ENCODE results near the gene DDX59.

DNA sequence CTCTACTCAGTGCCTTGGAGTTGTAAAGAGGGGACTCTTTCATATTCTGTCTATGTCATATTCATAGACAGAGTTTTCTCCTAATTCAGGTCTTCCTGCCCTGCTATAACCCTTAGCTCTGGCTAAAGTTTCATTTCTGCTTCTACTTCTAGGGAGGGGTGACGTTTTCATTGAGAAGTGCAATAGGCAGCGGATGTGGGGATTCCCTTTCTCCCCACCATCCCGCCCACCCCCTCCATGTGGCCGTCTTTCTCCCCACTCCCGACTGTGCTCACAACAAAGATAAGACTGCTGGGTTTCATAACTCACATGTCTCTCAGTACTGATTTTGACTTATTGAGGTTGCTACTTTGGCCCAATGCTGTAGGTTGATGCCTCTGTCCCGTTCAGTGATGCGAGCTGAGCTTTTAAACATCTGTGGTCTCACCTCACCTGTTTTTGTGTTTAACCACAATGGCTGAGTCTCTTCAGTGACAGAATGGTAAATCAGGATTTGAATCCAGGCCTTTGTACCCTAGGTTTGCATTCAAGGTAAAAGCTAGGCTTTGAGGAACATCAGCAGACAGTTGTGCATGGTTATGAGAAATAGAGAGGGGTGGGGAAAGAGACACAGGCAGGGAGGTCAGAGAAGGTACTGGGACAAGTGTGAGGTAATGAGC is 41.4 kb downstream of the DDX59 start:
- TF ChIP-seq SP1 (IDR thresholded peaks at IDR 0.05) (no peak), TARDBP (IDR thresholded peaks at IDR 0.05) (no peak), BHLHE40 (IDR thresholded peaks at IDR 0.05; ENCODE audit: borderline replicate concordance) (no peak), PKNOX1 (IDR thresholded peaks at IDR 0.05) (no peak), SUZ12 (IDR thresholded peaks at IDR 0.05) (no peak), FOXM1 (IDR thresholded peaks at IDR 0.05; ENCODE audit: borderline replicate concordance) (no peak), FOXK2 (IDR thresholded peaks at IDR 0.05) (no peak), ZNF384 (IDR thresholded peaks at IDR 0.05) (no peak), ELF4 (IDR thresholded peaks at IDR 0.05) (no peak), NFRKB (IDR thresholded peaks at IDR 0.05) (no peak), FOXA1 (IDR thresholded peaks at IDR 0.05) (no peak), LEF1 (IDR thresholded peaks at IDR 0.05; ENCODE audit: borderline replicate concordance) (no peak), HDGF (IDR thresholded peaks at IDR 0.05; ENCODE audit: borderline replicate concordance) (no peak), L3MBTL2 (conservative IDR thresholded peaks at IDR 0.05) (no peak)
